Chondrocyte (in vitro differentiated cells): ENCODE measurements around the gene KRTAP19-3. TPM values are rescaled to one million over a fixed set of nuclear protein-coding genes. Genes with fewer than 3 reads are reported as not detected.

Experiments used
- DNase-seq: peaks from one replicate; pipeline ENCODE4 v3.0.0; 2021; ENCODE audit warnings: mixed read lengths, low spot score
- H3K27ac Mint-ChIP-seq: one replicate; pipeline ENCODE4 v1.8.0; 2021; ENCODE audit warnings: mild to moderate bottlenecking, moderate library complexity, mixed read lengths; ENCODE audit not compliant: unreplicated experiment
- H3K27me3 Mint-ChIP-seq: 2 replicates; pipeline ENCODE4 v1.8.0; 2021; ENCODE audit warnings: low read depth, mixed read lengths
- H3K36me3 Mint-ChIP-seq: 2 replicates; pipeline ENCODE4 v1.8.0; 2021; ENCODE audit warnings: low read depth, mixed read lengths
- H3K4me1 Mint-ChIP-seq: 2 replicates; pipeline ENCODE4 v1.8.0; 2021; ENCODE audit warnings: low read depth, mild to moderate bottlenecking, mixed read lengths
- H3K4me3 Mint-ChIP-seq: one replicate; pipeline ENCODE4 v1.8.0; 2021; ENCODE audit warnings: mild to moderate bottlenecking, moderate library complexity, mixed read lengths; ENCODE audit not compliant: unreplicated experiment
- H3K9me3 Mint-ChIP-seq: 2 replicates; pipeline ENCODE4 v1.8.0; 2021; ENCODE audit warnings: low read depth, mixed read lengths
- total RNA-seq: library from RNA; stranded (reverse); gene quantifications from 3 replicates; pipeline ENCODE4 v1.2.1, GENCODE V29; 2021
- TF ChIP-seq, protein P1 (sequence below): fragments of 200-600 bp; sonication (generic); IDR thresholded peaks from 2 replicates; pipeline ENCODE4 v1.5.0; 2021; ENCODE audit warnings: antibody characterized with exemption, mild to moderate bottlenecking, moderate library complexity

Gene KRTAP19-3
- total RNA-seq, 1 donor from 2014 or later = not detected

- TF ChIP-seq, protein P1, sequence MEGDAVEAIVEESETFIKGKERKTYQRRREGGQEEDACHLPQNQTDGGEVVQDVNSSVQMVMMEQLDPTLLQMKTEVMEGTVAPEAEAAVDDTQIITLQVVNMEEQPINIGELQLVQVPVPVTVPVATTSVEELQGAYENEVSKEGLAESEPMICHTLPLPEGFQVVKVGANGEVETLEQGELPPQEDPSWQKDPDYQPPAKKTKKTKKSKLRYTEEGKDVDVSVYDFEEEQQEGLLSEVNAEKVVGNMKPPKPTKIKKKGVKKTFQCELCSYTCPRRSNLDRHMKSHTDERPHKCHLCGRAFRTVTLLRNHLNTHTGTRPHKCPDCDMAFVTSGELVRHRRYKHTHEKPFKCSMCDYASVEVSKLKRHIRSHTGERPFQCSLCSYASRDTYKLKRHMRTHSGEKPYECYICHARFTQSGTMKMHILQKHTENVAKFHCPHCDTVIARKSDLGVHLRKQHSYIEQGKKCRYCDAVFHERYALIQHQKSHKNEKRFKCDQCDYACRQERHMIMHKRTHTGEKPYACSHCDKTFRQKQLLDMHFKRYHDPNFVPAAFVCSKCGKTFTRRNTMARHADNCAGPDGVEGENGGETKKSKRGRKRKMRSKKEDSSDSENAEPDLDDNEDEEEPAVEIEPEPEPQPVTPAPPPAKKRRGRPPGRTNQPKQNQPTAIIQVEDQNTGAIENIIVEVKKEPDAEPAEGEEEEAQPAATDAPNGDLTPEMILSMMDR = no peak
- Mint-ChIP-seq H3K36me3 (no peaks in the 10 kb centered on the region), H3K9me3 (no peaks in the 10 kb centered on the region), H3K4me1 (no peaks in the 10 kb centered on the region), H3K27ac (no peak overlapping the region), H3K27me3 (peaks cover 5% of the 10 kb centered on the region), H3K4me3 (no peak overlapping the region)
- DNase-seq = no peak
These were observed 44.8 kb downstream of the KRTAP19-3 start for GRCh38 chr21:30447056-30447455.

DNA sequence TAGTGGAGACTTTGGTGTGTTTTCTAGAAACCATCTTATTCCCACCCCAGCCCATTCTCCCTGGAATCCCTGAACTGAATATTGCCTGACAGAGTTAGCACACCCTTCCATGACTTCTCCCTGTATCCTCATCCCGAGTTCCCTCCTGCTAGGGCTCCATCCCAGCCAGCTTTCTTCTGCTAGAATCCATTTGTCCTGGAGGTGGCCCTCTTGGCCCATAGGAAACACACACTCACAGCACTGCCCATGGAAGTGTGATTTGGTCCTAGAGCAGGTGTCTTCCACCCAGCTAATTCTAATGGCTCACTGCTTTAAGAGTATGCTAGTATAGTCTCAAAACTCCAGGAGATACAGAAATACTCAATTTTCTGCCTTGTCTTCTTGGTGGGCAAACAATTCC, 47.6 kb downstream of the KRTAP19-3 start:
- Mint-ChIP-seq H3K36me3 (no peaks in the 10 kb centered on the region), H3K27me3 (peaks cover 5% of the 10 kb centered on the region), H3K4me1 (no peaks in the 10 kb centered on the region), H3K27ac (no peak overlapping the region), H3K4me3 (no peak overlapping the region), H3K9me3 (no peaks in the 10 kb centered on the region)
- DNase-seq = no peak
- TF ChIP-seq, protein P1 = no peak

GRCh38 chr21:30443226-30443625, 48.6 kb downstream of the KRTAP19-3 start:
- no peak for DNase-seq
- no peak overlapping the region for H3K27ac Mint-ChIP-seq
- no peak overlapping the region for H3K4me3 Mint-ChIP-seq
- no peaks in the 10 kb centered on the region for H3K36me3 Mint-ChIP-seq
- no peaks in the 10 kb centered on the region for H3K4me1 Mint-ChIP-seq
- TF ChIP-seq, protein P1 = no peak
- peaks cover 5% of the 10 kb centered on the region for H3K27me3 Mint-ChIP-seq
- no peaks in the 10 kb centered on the region for H3K9me3 Mint-ChIP-seq

Other genes with a start within 250 kb of the KRTAP19-3 start
- gene KRTAP24-1, start 209.1 kb downstream of the KRTAP19-3 start, total RNA-seq = not detected in 3 replicates
- gene KRTAP25-1, start 202.5 kb downstream of the KRTAP19-3 start, total RNA-seq = not detected in 3 replicates
- gene KRTAP26-1, start 171.7 kb downstream of the KRTAP19-3 start, total RNA-seq = not detected in 3 replicates
- gene KRTAP27-1, start 154.3 kb downstream of the KRTAP19-3 start, total RNA-seq = not detected in 3 replicates
- not detected in 3 replicates for gene KRTAP23-1, start 143.4 kb downstream of the KRTAP19-3 start, total RNA-seq
- gene KRTAP13-2, start 119.7 kb downstream of the KRTAP19-3 start, total RNA-seq = not detected in 3 replicates
- gene KRTAP13-1, start 96.0 kb downstream of the KRTAP19-3 start, total RNA-seq = not detected in 3 replicates
- gene KRTAP13-3, start 66.1 kb downstream of the KRTAP19-3 start, total RNA-seq = not detected in 3 replicates
- gene KRTAP13-4, start 61.8 kb downstream of the KRTAP19-3 start, total RNA-seq = not detected in 3 replicates
- gene KRTAP15-1, start 51.7 kb downstream of the KRTAP19-3 start, total RNA-seq = not detected in 3 replicates
- gene KRTAP19-1, start 11.6 kb downstream of the KRTAP19-3 start, total RNA-seq = not detected in 3 replicates
- not detected in 3 replicates for gene KRTAP19-2, start 4.6 kb downstream of the KRTAP19-3 start, total RNA-seq
- not detected in 3 replicates for gene KRTAP19-4, start 5.2 kb upstream of the KRTAP19-3 start, total RNA-seq
- not detected in 3 replicates for gene KRTAP19-5, start 10.1 kb upstream of the KRTAP19-3 start, total RNA-seq
- gene KRTAP19-6, start 49.9 kb upstream of the KRTAP19-3 start, total RNA-seq = not detected in 3 replicates
- not detected in 3 replicates for gene KRTAP19-7, start 69.3 kb upstream of the KRTAP19-3 start, total RNA-seq
- not detected in 3 replicates for gene KRTAP22-2, start 98.4 kb upstream of the KRTAP19-3 start, total RNA-seq
- not detected in 3 replicates for gene KRTAP6-3, start 100.4 kb upstream of the KRTAP19-3 start, total RNA-seq
- not detected in 3 replicates for gene KRTAP6-2, start 106.9 kb upstream of the KRTAP19-3 start, total RNA-seq
- not detected in 3 replicates for gene KRTAP22-1, start 109.1 kb upstream of the KRTAP19-3 start, total RNA-seq
- not detected in 3 replicates for gene KRTAP6-1, start 121.9 kb upstream of the KRTAP19-3 start, total RNA-seq
- not detected in 3 replicates for gene KRTAP20-1, start 124.4 kb upstream of the KRTAP19-3 start, total RNA-seq
- gene KRTAP20-4, start 128.6 kb upstream of the KRTAP19-3 start, total RNA-seq = not detected in 3 replicates
- gene KRTAP20-2, start 143.2 kb upstream of the KRTAP19-3 start, total RNA-seq = not detected in 3 replicates
- gene KRTAP20-3, start 150.9 kb upstream of the KRTAP19-3 start, total RNA-seq = not detected in 3 replicates
- not detected in 3 replicates for gene KRTAP21-3, start 226.8 kb upstream of the KRTAP19-3 start, total RNA-seq